Measurements from ENCODE around the gene MYO7B.

Gene MYO7B

GRCh38 chr2:127681976-127682857, 146.7 kb downstream of the MYO7B start:
- no peak for DNase-seq (ENCODE audit: low read depth)

GRCh38 chr2:127683056-127683455, 147.6 kb downstream of the MYO7B start:
- no peak for DNase-seq (ENCODE audit: low read depth)

- DNase-seq (ENCODE audit: low read depth): peak; percentile 40
Observed at GRCh38 chr2:127683757-127684156, 148.3 kb downstream of the MYO7B start.

- DNase-seq (ENCODE audit: low read depth): no peak
Observed at GRCh38 chr2:127685410-127686080, 150.1 kb downstream of the MYO7B start.

Data from ELR (cell line).